Measurements from ENCODE around the gene SLC26A6. TPM values are rescaled to one million over a fixed set of nuclear protein-coding genes. Genes with fewer than 3 reads are reported as not detected.
A peak's percentile ranks its signal among the peaks of the same experiment; 100 is the strongest.

SLC26A6 gene
- total and polyA plus RNA-seq, 2 of the 13 experiments (the other 11 are each of a cell fraction or from before 2014, with no cell fraction given): 40.7 to 184 TPM

DNA sequence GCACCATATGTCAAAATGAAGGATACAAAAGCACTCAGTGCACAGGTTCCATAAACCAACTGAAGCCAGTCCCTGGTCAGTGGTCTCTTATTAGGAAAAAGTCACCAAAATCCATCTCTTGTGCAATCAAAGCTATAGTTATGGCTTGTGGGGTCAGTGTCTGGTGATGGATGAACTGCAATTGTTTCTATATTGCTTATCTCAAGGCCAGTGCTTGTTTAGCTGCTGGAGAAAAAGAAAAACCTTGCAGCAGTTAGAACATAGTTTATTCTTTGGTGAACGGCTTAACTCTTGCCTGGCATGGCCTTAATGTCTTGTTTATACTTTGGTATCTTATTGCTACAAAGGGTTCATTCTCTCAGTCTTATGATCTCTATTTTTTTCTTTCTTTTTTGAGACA, 23.0 kb downstream of the SLC26A6 start (continued):
- TF ChIP-seq, protein P1, sequence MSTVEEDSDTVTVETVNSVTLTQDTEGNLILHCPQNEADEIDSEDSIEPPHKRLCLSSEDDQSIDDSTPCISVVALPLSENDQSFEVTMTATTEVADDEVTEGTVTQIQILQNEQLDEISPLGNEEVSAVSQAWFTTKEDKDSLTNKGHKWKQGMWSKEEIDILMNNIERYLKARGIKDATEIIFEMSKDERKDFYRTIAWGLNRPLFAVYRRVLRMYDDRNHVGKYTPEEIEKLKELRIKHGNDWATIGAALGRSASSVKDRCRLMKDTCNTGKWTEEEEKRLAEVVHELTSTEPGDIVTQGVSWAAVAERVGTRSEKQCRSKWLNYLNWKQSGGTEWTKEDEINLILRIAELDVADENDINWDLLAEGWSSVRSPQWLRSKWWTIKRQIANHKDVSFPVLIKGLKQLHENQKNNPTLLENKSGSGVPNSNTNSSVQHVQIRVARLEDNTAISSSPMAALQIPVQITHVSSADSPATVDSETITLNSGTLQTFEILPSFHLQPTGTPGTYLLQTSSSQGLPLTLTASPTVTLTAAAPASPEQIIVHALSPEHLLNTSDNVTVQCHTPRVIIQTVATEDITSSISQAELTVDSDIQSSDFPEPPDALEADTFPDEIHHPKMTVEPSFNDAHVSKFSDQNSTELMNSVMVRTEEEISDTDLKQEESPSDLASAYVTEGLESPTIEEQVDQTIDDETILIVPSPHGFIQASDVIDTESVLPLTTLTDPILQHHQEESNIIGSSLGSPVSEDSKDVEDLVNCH (CRISPR knock-in tag; IDR thresholded peaks at IDR 0.05): no peak
- TF ChIP-seq KLF16 (CRISPR knock-in tag; IDR thresholded peaks at IDR 0.05): no peak
- TF ChIP-seq ZNF567 (CRISPR knock-in tag; IDR thresholded peaks at IDR 0.05; ENCODE audit: borderline replicate concordance): no peak
- no peak for TF ChIP-seq NFYC (CRISPR knock-in tag; IDR thresholded peaks at IDR 0.05)
- no peak for TF ChIP-seq ZBTB7A (CRISPR knock-in tag; IDR thresholded peaks at IDR 0.05)
- no peak for TF ChIP-seq HNRNPL (IDR thresholded peaks at IDR 0.05; ENCODE audit: low read depth, low read length)

DNA sequence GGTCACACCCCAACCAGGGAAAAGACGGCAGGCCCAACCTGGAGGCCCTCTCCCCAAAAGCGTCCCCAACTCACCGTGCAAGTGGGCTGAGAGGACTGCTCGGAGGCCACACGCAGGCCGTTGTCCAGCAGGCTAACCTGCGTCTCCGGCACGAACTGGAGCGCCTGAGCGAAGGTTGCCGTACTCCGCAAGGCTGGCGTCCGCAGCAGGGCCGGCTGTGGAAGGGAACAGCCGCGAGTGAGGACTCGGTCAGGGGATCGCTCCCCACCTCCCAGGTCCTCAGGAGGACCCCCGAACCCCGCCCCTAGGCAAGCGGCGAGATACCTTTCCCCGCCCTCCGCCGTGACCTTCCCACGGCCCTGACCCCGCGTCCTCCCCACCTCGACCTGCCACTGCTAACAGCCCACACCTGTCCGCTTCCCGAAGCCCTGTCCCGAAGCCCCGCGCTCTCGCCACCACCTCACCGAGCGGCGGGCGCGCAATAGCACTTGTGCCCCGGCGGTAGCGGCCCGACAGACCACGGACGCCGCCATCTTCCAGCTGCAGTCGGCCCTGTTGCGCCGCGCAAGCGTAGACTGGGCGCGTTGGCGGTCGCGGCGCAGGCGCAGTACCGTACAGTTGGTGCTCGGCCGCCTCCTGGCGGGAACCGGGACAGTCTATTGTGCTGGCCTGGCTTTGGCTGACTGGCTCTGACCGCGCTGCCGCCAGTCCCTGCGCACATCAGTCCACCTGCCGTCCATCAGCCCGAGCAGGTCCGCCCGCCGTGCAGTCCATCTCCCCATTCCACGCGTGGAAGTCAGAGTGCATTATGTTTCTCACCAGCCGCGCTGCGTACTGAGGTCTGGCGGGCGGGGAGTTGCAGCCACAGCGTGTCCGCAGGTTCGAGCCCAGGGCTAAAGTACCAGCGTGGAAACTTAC, 25.9 kb downstream of the SLC26A6 start, which contains the start of gene UQCRC1:
Gene UQCRC1, minus strand, starts transcription at position 559 of the 918 bp plus-strand sequence. Its CDS starts 26 bp downstream, at position 533.
- BruUV-seq (replicated peaks): no TSS peak
- TF ChIP-seq ZBTB38 (CRISPR knock-in tag; IDR thresholded peaks at IDR 0.05): peak; percentile 90
- TF ChIP-seq KDM5A (IDR thresholded peaks at IDR 0.05; ENCODE audit: borderline replicate concordance, low read length): peak; percentile 78
- TF ChIP-seq ZNF782 (CRISPR knock-in tag; IDR thresholded peaks at IDR 0.05; ENCODE audit: borderline replicate concordance): peak; percentile 70; the same call in 1 of the 2 replicates
- peak; percentile 59; the same call in 1 of the 2 replicates for TF ChIP-seq ZNF598 (CRISPR knock-in tag; IDR thresholded peaks at IDR 0.05; ENCODE audit: borderline replicate concordance)
- TF ChIP-seq, protein P2, sequence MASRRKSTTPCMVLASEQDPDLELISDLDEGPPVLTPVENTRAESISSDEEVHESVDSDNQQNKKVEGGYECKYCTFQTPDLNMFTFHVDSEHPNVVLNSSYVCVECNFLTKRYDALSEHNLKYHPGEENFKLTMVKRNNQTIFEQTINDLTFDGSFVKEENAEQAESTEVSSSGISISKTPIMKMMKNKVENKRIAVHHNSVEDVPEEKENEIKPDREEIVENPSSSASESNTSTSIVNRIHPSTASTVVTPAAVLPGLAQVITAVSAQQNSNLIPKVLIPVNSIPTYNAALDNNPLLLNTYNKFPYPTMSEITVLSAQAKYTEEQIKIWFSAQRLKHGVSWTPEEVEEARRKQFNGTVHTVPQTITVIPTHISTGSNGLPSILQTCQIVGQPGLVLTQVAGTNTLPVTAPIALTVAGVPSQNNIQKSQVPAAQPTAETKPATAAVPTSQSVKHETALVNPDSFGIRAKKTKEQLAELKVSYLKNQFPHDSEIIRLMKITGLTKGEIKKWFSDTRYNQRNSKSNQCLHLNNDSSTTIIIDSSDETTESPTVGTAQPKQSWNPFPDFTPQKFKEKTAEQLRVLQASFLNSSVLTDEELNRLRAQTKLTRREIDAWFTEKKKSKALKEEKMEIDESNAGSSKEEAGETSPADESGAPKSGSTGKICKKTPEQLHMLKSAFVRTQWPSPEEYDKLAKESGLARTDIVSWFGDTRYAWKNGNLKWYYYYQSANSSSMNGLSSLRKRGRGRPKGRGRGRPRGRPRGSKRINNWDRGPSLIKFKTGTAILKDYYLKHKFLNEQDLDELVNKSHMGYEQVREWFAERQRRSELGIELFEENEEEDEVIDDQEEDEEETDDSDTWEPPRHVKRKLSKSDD (CRISPR knock-in tag; IDR thresholded peaks at IDR 0.05; ENCODE audit: low read depth): peak; percentile 97
- TF ChIP-seq ZNF543 (CRISPR knock-in tag; IDR thresholded peaks at IDR 0.05): no peak
- TF ChIP-seq PRPF4 (IDR thresholded peaks at IDR 0.05; ENCODE audit: low read depth, low read length, poor library complexity, severe bottlenecking): no peak
- peak; percentile 85; the same call in 1 of the 2 replicates for TF ChIP-seq ZNF101 (CRISPR knock-in tag; IDR thresholded peaks at IDR 0.05; ENCODE audit: borderline replicate concordance, low read depth)
- 0 out of 2 replicates have a peak, but pooled peaks have one; percentile 65 for TF ChIP-seq ZBTB8A (CRISPR knock-in tag; IDR thresholded peaks at IDR 0.05; ENCODE audit: borderline replicate concordance, low read depth)

More for the DNA sequence above, 25.9 kb downstream of the SLC26A6 start, which contains the start of gene UQCRC1:
- 11% methylated on average over 13 of the region's 86 CpGs for WGBS (ENCODE audit: low lambda C conversion rate)
- Histone ChIP-seq H4K20me1 (ENCODE audit: insufficient read depth, low read length) (peaks cover 2% of the 10 kb centered on the region; the same call in 1 of the 2 replicates), H3K4me2 (ENCODE audit: low read depth, low read length) (peak within 1 kb of the TSS; percentile 82), H3K9me3 (ENCODE audit: low read length) (no peaks in the 10 kb centered on the region), H3K4me1 (ENCODE audit: insufficient read depth, low read length) (peaks cover 58% of the 10 kb centered on the region), H3K79me2 (ENCODE audit: insufficient read depth, low read length) (peaks cover 22% of the 10 kb centered on the region), H3K9ac (ENCODE audit: insufficient read depth, low read depth, low read length) (peak within 1 kb of the TSS; percentile 91), H3K27me3 (ENCODE audit: control insufficient read depth in 1 of 2, insufficient read depth in 2 of 2, low read length in 2 of 2) (no peaks in the 10 kb centered on the region; a peak in 1 of 5 replicates), H3K4me3 (replicated peaks in 1 of 3; ENCODE audit: insufficient read depth in 1 of 3, low read depth in 2 of 3, low read length in 3 of 3) (peak within 1 kb of the TSS; percentile 77 to 98 (median 96)), H3K27ac (ENCODE audit: extremely low read length, insufficient read depth, low read length) (peak within 1 kb of the TSS; percentile 68), H2AFZ (ENCODE audit: low read length) (no peak within 1 kb of the TSS), H3K36me3 (replicated peaks in 1 of 2; ENCODE audit: control insufficient read depth in 1 of 2, insufficient read depth in 2 of 2, low read length in 2 of 2) (peaks cover 13 to 26% of the 10 kb centered on the region in 2 experiments)
- peak; percentile 40 for FAIRE-seq
- ChIA-PET POLR2A (interaction anchor here (0.6 to 1.7 kb wide), 12 partner anchors 9 to 170 kb away, joined by 3 to 30 read pairs (median 4); partner anchors contain the start of genes CCDC51, CELSR3, PFKFB4 and SLC26A6), CTCF (ENCODE audit: low intra/inter-chr PET ratio, low total read pairs) (interaction anchor here (0.7 to 1.7 kb wide), 2 partner anchors 26 to 51 kb away, joined by 4 to 13 read pairs; partner anchors contain the start of gene SLC26A6)
- peak; percentile 85 for DNase-seq (ENCODE audit: low spot score)
- intact Hi-C loops (cut with micrococcal nuclease; ENCODE audit: unreplicated experiment): loop anchor here (2.0 kb wide), 1 partner anchor 25 kb away; the partner anchor contains the start of gene SLC26A6
- in situ Hi-C loops (cut with HindIII; ENCODE audit: extremely low pct_ligation_motif_present, low pct_unique_long_range_greater_than_20kb): no loop called here
- peak; percentile 98 for ATAC-seq

Measured in HepG2 (cell line).